Stimulated activated memory B cell treated with anti-CD40 and anti-IgM and Interleukin-4, amounts not matched to agents 10 μg/mL and 1 μg/mL and 100 μg/mL, for 72 hours (primary cell): Measurements from ENCODE around the gene PRUNE1.

ENCODE experiments used
- ATAC-seq: fragments of 150-1000 bp; cut with Tn5 transposase; 2 replicates; pipeline ENCODE4 v1.10.0; 2021
- H3K27ac Mint-ChIP-seq: one replicate; pipeline ENCODE4 v1.8.0; 2022; ENCODE audit warnings: mild to moderate bottlenecking, mixed read lengths
- H3K27me3 Mint-ChIP-seq: one replicate; pipeline ENCODE4 v1.8.0; 2022; ENCODE audit warnings: mixed read lengths
- H3K36me3 Mint-ChIP-seq: one replicate; pipeline ENCODE4 v1.8.0; 2022; ENCODE audit warnings: mixed read lengths
- H3K4me1 Mint-ChIP-seq: one replicate; pipeline ENCODE4 v1.8.0; 2022; ENCODE audit warnings: mixed read lengths
- H3K4me3 Mint-ChIP-seq: one replicate; pipeline ENCODE4 v1.8.0; 2022; ENCODE audit warnings: mild to moderate bottlenecking, moderate library complexity, mixed read lengths
- H3K9me3 Mint-ChIP-seq: one replicate; pipeline ENCODE4 v1.8.0; 2022; ENCODE audit warnings: mixed read lengths

Gene PRUNE1, protein sequence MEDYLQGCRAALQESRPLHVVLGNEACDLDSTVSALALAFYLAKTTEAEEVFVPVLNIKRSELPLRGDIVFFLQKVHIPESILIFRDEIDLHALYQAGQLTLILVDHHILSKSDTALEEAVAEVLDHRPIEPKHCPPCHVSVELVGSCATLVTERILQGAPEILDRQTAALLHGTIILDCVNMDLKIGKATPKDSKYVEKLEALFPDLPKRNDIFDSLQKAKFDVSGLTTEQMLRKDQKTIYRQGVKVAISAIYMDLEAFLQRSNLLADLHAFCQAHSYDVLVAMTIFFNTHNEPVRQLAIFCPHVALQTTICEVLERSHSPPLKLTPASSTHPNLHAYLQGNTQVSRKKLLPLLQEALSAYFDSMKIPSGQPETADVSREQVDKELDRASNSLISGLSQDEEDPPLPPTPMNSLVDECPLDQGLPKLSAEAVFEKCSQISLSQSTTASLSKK

DNA sequence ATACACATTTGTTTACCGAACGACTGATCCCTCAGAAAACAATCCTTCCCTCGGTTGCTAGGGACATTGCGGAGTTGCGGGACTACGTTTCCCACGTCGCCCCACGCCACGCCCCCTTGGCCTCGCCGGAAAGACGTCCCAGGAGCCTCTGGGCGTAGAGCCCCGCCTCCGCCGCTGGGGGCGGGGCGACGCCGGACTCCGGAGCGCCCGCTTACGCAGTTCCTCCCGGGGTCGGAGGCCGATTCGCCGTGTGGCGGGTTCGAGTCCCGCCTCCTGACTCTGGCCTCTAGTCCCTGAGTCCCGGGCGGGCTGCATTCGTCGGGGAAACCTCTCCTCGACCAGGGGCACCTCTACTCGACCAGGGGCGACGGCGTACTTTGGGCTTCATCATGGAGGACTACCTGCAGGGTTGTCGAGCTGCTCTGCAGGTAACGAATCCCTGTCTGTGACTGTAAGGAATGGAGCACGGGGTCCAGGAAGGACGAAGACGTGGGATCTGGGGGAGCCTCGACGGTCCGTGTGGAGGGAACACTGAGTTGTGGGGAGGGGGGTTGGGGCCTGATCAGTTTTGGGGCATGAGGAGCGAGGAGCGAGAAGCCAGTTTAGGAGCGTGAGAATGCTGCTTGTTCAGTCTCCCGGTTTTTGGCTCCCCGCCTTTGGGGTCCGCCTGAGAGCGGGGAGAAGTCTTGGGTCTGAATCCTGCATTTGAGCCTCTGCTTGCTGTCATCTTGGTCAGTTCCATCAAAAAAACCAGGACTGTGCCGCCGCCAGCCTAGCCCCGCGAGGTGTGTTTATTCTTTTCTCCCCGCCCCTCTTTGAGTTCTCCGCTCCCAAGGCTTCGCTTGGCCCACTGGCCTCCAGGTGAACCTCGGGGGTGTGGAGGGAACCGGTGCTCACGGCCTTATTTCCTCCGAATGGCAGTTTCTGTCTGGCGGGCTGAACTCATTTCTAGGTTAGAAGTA, at the start of gene PRUNE1:
TSS of gene PRUNE1 (plus strand) at position 206 of the 962 bp plus-strand sequence. CDS start at position 390, 184 bp downstream.
- peak; percentile 98 for ATAC-seq
- peaks cover 5% of the 10 kb centered on the region for H3K36me3 Mint-ChIP-seq
- no peaks in the 10 kb centered on the region for H3K27me3 Mint-ChIP-seq
- no peaks in the 10 kb centered on the region for H3K9me3 Mint-ChIP-seq
- peaks cover 64% of the 10 kb centered on the region for H3K4me1 Mint-ChIP-seq
- peak within 1 kb of the TSS; percentile 97 for H3K4me3 Mint-ChIP-seq
- peak within 1 kb of the TSS; percentile 98 for H3K27ac Mint-ChIP-seq

DNA sequence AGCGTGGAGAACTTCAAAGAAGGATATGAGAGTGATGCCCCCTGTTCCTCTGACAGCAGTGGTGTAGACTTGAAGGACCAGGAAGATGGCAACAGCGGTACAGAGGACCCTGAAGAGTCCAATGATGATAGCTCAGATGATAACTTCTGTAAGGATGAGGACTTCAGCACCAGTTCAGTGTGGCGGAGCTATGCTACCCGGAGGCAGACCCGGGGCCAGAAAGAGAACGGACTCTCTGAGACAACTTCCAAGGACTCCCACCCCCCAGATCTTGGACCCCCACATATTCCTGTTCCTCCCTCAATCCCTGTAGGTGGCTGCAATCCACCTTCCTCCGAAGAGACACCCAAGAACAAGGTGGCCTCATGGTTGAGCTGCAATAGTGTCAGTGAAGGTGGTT, 47.6 kb upstream of the PRUNE1 start:
- H3K27me3 Mint-ChIP-seq = no peaks in the 10 kb centered on the region

DNA sequence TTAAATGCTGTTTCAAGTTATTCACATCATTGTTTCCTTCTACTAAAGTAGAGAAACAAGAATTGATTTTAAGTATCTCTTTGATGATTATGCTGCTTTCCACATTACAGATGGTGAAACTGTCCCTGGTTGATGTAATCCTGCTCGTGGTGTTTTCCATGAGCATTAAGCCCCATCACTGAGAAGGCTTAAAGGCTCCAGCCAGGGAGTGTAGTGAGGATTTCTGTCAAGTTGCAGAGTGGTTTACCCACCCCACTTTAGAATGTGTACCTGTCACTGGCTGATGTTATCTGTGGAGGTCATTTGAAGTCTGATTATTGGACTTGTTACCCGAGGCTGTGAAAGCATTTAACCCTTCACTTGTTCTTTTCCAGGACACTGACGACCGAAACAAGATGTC, 46.5 kb upstream of the PRUNE1 start:
- peaks cover 56% of the 10 kb centered on the region for H3K36me3 Mint-ChIP-seq
- ATAC-seq = no peak
- H3K27ac Mint-ChIP-seq = no peak overlapping the region
- H3K4me1 Mint-ChIP-seq = no peaks in the 10 kb centered on the region
- no peaks in the 10 kb centered on the region for H3K9me3 Mint-ChIP-seq
- no peak overlapping the region for H3K4me3 Mint-ChIP-seq
- no peaks in the 10 kb centered on the region for H3K27me3 Mint-ChIP-seq

More for the DNA sequence above, 47.6 kb upstream of the PRUNE1 start:
- no peaks in the 10 kb centered on the region for H3K9me3 Mint-ChIP-seq
- ATAC-seq = no peak
- peaks cover 52% of the 10 kb centered on the region for H3K36me3 Mint-ChIP-seq
- H3K4me3 Mint-ChIP-seq = no peak overlapping the region
- H3K4me1 Mint-ChIP-seq = no peaks in the 10 kb centered on the region
- H3K27ac Mint-ChIP-seq = no peak overlapping the region

DNA sequence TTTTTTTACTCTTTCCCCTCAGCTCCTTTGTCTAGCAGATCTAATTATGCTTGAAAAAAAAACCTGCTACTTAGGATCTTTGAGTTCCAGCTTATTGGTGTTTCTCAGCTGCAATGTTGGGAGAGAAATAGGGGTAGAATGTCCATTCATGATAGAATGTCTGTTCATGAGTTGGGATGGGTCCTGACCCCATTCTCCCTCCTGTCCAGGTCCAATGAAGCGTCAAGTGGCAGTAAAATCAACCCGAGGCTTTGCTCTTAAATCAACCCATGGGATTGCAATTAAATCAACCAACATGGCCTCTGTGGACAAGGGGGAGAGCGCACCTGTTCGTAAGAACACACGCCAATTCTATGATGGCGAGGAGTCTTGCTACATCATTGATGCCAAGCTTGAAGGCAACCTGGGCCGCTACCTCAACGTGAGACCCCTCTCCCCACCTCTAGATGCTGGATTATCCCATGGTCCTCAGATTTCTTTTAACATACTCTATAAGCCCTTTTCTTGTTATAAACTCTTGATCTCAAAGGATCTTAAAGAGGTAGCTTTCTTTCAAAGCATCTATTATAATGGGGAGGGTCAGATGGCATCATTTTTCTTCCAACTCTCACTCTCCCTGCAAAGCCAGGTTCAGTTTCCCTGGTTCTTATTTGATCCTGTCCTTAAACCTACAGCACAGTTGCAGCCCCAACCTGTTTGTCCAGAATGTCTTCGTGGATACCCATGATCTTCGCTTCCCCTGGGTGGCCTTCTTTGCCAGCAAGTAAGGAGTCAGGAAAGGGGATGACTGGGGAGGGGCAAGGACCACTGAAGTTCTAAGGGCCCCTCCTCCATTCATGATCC, 44.7 kb upstream of the PRUNE1 start:
- Mint-ChIP-seq H3K27ac (no peak overlapping the region), H3K4me3 (no peak overlapping the region), H3K4me1 (no peaks in the 10 kb centered on the region), H3K36me3 (peaks cover 67% of the 10 kb centered on the region), H3K9me3 (no peaks in the 10 kb centered on the region), H3K27me3 (no peaks in the 10 kb centered on the region)
- ATAC-seq = no peak

DNA sequence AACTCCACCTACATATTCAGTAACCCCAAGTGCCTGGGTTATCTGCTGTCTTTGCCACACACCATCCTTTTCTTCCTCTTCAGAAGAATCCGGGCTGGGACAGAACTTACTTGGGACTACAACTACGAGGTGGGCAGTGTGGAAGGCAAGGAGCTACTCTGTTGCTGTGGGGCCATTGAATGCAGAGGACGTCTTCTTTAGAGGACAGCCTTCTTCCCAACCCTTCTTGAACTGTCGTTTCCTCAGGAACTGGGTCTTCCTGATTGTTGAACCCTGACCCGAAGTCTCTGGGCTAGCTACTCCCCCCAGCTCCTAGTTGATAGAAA, 44.1 kb upstream of the PRUNE1 start:
- Mint-ChIP-seq H3K27me3 (no peaks in the 10 kb centered on the region), H3K9me3 (no peaks in the 10 kb centered on the region), H3K4me3 (no peak overlapping the region), H3K36me3 (peaks cover 67% of the 10 kb centered on the region), H3K4me1 (no peaks in the 10 kb centered on the region), H3K27ac (peak overlapping the region; percentile 24)
- ATAC-seq = no peak

DNA sequence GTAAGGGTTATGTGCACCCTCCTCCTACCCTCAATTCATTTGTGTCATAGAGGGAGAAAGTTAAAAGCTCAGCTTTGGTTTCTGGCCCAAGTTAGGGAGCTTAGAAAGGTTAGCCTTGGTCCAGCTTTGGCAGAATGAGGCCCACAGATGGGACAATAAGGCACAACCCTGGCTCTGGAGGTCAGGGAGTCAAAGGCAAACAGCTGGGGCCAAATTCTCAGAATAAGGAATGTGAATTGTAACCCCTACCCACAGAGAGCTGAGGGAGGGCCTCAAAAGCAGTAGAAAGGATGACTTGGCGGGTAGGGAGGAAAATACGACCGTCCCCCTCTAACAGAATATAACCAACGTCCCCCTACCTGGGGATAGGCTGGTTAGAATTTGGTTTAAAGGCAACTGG, 42.6 kb upstream of the PRUNE1 start:
- Mint-ChIP-seq H3K27me3 (no peaks in the 10 kb centered on the region), H3K27ac (no peak overlapping the region), H3K9me3 (no peaks in the 10 kb centered on the region), H3K4me3 (no peak overlapping the region), H3K4me1 (peaks cover 5% of the 10 kb centered on the region), H3K36me3 (peaks cover 52% of the 10 kb centered on the region)
- ATAC-seq = no peak

DNA sequence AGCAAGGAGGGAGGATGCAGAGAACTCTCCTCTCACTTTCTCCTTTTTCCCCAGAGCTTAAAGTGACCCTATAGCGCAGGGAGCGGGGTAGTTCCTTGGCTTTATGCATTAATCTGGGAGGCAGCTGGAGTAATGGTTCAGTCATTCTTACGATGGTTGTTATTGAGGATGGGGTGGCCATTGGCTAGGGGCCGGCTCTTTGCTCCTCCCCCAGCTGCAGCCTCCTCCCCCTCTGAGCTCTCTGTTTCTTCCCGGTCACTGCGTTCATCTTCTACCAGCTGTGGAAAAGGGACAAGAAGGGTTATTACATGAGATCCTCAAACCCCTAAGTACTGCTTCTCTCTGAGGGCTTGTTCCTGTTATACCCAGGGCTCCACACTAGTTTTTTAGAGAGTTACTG, 42.2 kb upstream of the PRUNE1 start:
- no peaks in the 10 kb centered on the region for H3K9me3 Mint-ChIP-seq
- H3K27ac Mint-ChIP-seq = no peak overlapping the region
- no peak overlapping the region for H3K4me3 Mint-ChIP-seq
- H3K4me1 Mint-ChIP-seq = peaks cover 9% of the 10 kb centered on the region
- H3K36me3 Mint-ChIP-seq = peaks cover 50% of the 10 kb centered on the region
- H3K27me3 Mint-ChIP-seq = no peaks in the 10 kb centered on the region
- no peak for ATAC-seq

DNA sequence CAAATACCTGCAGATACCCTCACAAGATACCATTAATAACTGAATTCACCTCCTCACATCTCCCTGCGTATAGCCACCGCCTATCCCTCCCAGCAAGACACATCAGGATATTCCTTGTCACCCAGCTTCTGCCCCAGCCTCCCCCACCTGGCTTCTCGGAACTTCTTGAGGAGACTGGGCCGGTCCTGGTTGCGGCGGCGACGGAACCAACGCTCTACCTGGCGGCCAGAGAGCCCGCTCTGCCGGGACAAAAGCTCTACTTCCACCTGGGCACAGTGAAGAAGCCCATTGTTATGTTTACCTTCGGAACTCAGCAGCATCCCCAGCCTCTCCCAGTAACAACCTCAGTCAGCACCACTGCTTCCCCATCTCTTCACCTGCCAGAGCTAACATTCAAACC, 40.3 kb upstream of the PRUNE1 start:
- Mint-ChIP-seq H3K27ac (no peak overlapping the region), H3K36me3 (peaks cover 42% of the 10 kb centered on the region), H3K4me3 (no peak overlapping the region), H3K9me3 (no peaks in the 10 kb centered on the region), H3K27me3 (no peaks in the 10 kb centered on the region), H3K4me1 (peaks cover 28% of the 10 kb centered on the region)
- ATAC-seq = no peak

DNA sequence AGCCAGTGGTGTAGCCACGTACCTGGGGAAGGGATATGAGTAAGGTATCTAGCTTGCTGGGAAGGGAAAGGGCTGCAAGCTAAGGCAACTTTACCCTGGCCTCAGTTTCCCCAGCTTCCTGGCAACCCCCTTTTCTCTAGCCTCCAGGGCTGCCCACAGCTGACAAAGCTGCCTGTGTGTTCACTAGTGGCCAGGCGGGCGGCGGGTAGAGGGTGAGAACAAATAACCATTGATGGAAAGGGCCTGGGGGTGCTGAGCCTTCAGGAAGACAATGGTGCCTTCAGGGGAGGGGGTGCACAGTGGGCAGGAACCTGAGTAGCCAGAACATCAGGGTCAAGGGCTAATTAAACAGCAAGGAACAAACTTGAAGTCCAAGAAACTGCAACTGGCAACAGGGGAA, 39.8 kb upstream of the PRUNE1 start:
- ATAC-seq = no peak
- no peak overlapping the region for H3K4me3 Mint-ChIP-seq
- H3K4me1 Mint-ChIP-seq = peaks cover 34% of the 10 kb centered on the region
- H3K36me3 Mint-ChIP-seq = peaks cover 38% of the 10 kb centered on the region
- H3K27ac Mint-ChIP-seq = no peak overlapping the region
- no peaks in the 10 kb centered on the region for H3K27me3 Mint-ChIP-seq
- H3K9me3 Mint-ChIP-seq = no peaks in the 10 kb centered on the region

DNA sequence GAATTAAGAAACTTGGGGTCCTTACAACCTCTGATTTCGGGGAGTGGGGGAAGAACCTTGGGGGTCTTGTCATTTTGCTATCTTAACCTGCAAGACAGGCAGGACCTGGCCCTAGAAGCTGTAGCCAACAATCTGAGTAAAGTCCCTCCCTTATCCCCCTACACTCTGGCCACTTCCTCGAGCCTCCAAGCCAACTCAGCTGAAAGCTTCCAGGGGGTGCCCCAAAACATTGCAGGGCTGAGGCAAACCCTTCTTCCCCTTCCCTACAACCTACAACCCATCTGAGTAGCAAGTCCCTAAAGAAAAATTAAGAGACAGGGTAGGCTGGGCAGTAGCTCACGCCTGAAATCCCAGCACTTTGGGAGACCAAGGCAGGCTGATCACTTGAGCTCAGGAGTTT, 38.6 kb upstream of the PRUNE1 start:
- Mint-ChIP-seq H3K36me3 (peaks cover 29% of the 10 kb centered on the region), H3K4me3 (no peak overlapping the region), H3K27ac (no peak overlapping the region), H3K27me3 (no peaks in the 10 kb centered on the region), H3K9me3 (no peaks in the 10 kb centered on the region), H3K4me1 (peaks cover 38% of the 10 kb centered on the region)
- no peak for ATAC-seq

DNA sequence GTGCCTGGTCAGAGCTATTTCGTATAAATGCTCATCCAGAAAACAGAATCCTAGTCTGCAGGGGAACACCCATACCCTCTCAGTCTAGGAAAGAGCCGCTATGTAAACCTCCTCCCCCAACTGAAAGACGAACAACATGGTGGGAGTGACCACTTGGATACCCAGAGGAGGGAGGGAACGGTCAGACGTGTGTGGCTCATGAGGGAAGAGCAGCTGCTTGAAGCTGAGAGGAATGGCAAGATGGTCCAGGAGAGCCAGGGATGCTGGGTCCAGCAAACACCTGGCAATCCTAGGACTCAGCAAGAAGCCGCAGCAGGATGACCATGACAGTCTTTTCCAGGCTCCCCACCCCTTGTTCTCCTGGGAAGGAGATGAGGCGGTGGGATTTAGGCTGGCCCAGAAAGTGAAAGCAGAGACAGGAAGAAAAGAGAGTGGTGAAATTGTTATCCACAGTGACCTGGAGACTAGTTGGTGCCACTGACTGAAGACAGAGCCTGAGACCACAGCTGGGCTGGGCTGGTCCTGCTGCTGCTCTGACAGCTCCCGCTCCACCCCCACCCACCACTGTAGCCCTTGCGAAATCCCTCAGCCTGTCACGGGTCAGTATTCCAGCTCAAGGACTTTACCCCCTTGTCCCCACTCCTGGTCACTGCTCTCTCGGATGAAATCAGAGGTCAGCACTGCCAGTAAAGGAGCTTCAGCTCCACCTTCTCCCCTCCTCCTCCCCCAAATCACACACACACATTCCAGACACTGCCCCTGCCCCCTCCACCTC, 37.3 kb upstream of the PRUNE1 start:
- Mint-ChIP-seq H3K4me1 (peaks cover 44% of the 10 kb centered on the region), H3K36me3 (peaks cover 26% of the 10 kb centered on the region), H3K27ac (peak overlapping the region; percentile 82), H3K9me3 (no peaks in the 10 kb centered on the region), H3K27me3 (no peaks in the 10 kb centered on the region), H3K4me3 (no peak overlapping the region)
- no peak for ATAC-seq

DNA sequence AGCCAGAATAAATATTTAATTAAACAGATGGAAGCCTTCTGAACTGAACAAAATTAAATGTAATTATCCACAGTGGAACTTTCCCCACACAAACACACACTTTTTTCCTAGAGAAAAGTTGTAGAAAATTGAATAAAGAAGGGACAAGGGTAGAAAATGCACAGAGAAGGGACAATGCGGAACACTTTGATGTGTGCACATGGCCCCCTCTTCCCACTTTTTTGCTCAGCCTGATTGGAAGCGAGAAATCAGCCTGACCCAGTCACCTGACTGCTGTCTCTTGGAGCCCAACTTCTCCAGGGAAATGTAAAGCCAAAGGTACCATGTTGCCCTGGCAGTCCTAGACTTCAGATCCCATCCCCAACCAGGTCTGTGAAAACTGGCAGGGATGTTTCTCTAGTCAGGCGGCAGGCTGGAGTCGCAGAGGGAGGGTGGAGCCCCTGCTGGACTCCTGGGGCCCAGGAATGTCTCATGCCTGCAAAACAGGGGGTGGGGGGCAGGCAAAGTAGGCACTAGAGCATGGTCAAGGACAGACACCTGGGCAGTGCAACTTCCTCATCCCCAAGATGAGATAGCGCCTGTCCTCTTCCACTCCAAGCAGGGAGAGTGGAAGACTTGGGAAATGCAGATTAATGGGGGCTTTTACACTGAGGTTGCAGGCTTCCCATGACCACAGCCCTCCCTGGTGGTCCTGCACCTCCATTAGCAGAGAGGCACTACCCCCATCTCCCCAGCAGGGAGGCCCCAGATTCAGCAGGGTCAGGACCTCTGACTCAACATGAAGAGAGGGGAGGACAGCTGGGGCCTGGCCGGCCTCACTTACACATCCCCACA, 36.4 kb upstream of the PRUNE1 start:
- ATAC-seq = no peak
- Mint-ChIP-seq H3K36me3 (peaks cover 21% of the 10 kb centered on the region), H3K27me3 (no peaks in the 10 kb centered on the region), H3K9me3 (no peaks in the 10 kb centered on the region), H3K4me3 (peak overlapping the region; percentile 86), H3K27ac (peak overlapping the region; percentile 82), H3K4me1 (peaks cover 52% of the 10 kb centered on the region)

DNA sequence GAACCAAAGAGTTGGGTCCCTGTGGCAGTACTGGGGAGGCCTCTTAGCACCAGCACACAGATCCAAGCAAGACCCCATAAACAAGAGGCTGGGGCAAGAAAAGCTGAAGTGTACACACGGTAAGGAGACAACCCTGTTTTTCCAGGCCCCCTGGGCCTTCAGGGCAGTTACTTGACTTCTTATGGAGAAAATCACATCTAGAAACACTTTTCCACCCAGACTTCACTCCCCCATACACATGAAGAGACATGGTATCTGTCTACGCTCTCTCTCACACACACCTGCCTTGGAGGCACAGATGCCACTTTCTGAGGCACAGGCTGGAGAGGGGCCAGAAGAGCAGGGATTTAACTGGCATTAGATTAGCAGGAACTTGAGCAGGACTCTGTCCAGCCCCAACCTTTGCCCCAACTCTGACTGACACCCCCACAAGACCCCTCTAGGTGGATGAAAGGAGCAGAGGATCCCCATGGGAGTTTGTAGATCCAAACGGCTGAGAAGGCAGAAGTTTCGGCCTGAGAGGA, 35.8 kb upstream of the PRUNE1 start:
- H3K4me3 Mint-ChIP-seq = peak overlapping the region; percentile 86
- H3K27ac Mint-ChIP-seq = peak overlapping the region; percentile 82
- H3K9me3 Mint-ChIP-seq = no peaks in the 10 kb centered on the region
- peaks cover 17% of the 10 kb centered on the region for H3K36me3 Mint-ChIP-seq
- no peak for ATAC-seq
- peaks cover 59% of the 10 kb centered on the region for H3K4me1 Mint-ChIP-seq
- no peaks in the 10 kb centered on the region for H3K27me3 Mint-ChIP-seq
